ENCODE measurements around the gene AFAP1L1. TPM values are rescaled to one million over a fixed set of nuclear protein-coding genes. Genes with fewer than 3 reads are reported as not detected.

AFAP1L1 gene
- total and polyA plus RNA-seq, 2 of the 13 experiments (the other 11 are each of a cell fraction or from before 2014, with no cell fraction given) = 0.38 to 1.0 TPM

GRCh38 chr5:149333711-149334443 lies 62.2 kb downstream of the AFAP1L1 start:
- 81% methylated on average over 2 of the region's 2 CpGs for WGBS (ENCODE audit: low lambda C conversion rate)
- POLR2A ChIA-PET = interaction anchor here (1.3 kb wide), 1 partner anchor 11 kb away, joined by 3 read pairs; the partner anchor contains the start of gene GRPEL2
- in situ Hi-C loops (cut with HindIII; ENCODE audit: extremely low pct_ligation_motif_present, low pct_unique_long_range_greater_than_20kb) = no loop called here

More at GRCh38 chr5:149333711-149334443, 62.2 kb downstream of the AFAP1L1 start:
- Histone ChIP-seq H3K4me1 (ENCODE audit: insufficient read depth, low read length) (peaks cover 11% of the 10 kb centered on the region), H3K9me3 (ENCODE audit: low read length) (no peaks in the 10 kb centered on the region), H3K36me3 (replicated peaks in 1 of 2; ENCODE audit: control insufficient read depth in 1 of 2, insufficient read depth in 2 of 2, low read length in 2 of 2) (no peaks in the 10 kb centered on the region), H2AFZ (ENCODE audit: low read length) (no peak overlapping the region), H4K20me1 (ENCODE audit: insufficient read depth, low read length) (no peaks in the 10 kb centered on the region), H3K9ac (ENCODE audit: insufficient read depth, low read depth, low read length) (no peak overlapping the region), H3K27me3 (ENCODE audit: control insufficient read depth in 1 of 2, insufficient read depth in 2 of 2, low read length in 2 of 2) (0 out of 5 replicates have a peak, but pooled peaks cover 0 to 1% of the 10 kb centered on the region in 2 experiments), H3K4me3 (replicated peaks in 1 of 3; ENCODE audit: insufficient read depth in 1 of 3, low read depth in 2 of 3, low read length in 3 of 3) (no peak overlapping the region), H3K27ac (ENCODE audit: extremely low read length, insufficient read depth, low read length) (no peak overlapping the region), H3K79me2 (ENCODE audit: insufficient read depth, low read length) (no peaks in the 10 kb centered on the region), H3K4me2 (ENCODE audit: low read depth, low read length) (no peak overlapping the region)
- no peak for DNase-seq (ENCODE audit: low spot score)
- BruUV-seq (replicated peaks) = no TSS peak
- TF ChIP-seq ZBTB1 (CRISPR knock-in tag; IDR thresholded peaks at IDR 0.05; ENCODE audit: borderline replicate concordance) = no peak
- TF ChIP-seq ZNF256 (CRISPR knock-in tag; conservative IDR thresholded peaks at IDR 0.05) = no peak
- TF ChIP-seq ZNF710 (CRISPR knock-in tag; IDR thresholded peaks at IDR 0.05; ENCODE audit: borderline replicate concordance) = no peak
- no peak for TF ChIP-seq SMARCE1 (IDR thresholded peaks at IDR 0.05; ENCODE audit: borderline replicate concordance)
- no peak for TF ChIP-seq ZNF549 (CRISPR knock-in tag; IDR thresholded peaks at IDR 0.05)
- TF ChIP-seq ZKSCAN5 (CRISPR knock-in tag; IDR thresholded peaks at IDR 0.05) = no peak
- TF ChIP-seq ZNF17 (CRISPR knock-in tag; IDR thresholded peaks at IDR 0.05) = no peak
- TF ChIP-seq ZNF766 (CRISPR knock-in tag; IDR thresholded peaks at IDR 0.05; ENCODE audit: borderline replicate concordance) = no peak
- no peak for TF ChIP-seq ZNF205 (CRISPR knock-in tag; IDR thresholded peaks at IDR 0.05)
- no peak for TF ChIP-seq SAP130 (CRISPR knock-in tag; IDR thresholded peaks at IDR 0.05; ENCODE audit: low read depth)
- no peak for TF ChIP-seq ZNF629 (CRISPR knock-in tag; conservative IDR thresholded peaks at IDR 0.05)
- no peak for TF ChIP-seq TMF1 (CRISPR knock-in tag; IDR thresholded peaks at IDR 0.05; ENCODE audit: low read depth)
- TF ChIP-seq ZNF251 (CRISPR knock-in tag; IDR thresholded peaks at IDR 0.05) = no peak
- TF ChIP-seq XRCC5 (optimal IDR thresholded peaks at IDR 0.05; ENCODE audit: low read length) = no peak
- no peak for TF ChIP-seq IRF2 (CRISPR knock-in tag; IDR thresholded peaks at IDR 0.05)
- no peak for TF ChIP-seq KDM1A (CRISPR knock-in tag; IDR thresholded peaks at IDR 0.05)
- no peak for TF ChIP-seq FOXK2 (IDR thresholded peaks at IDR 0.05)
- TF ChIP-seq MYC (CRISPR knock-in tag; IDR thresholded peaks at IDR 0.05; ENCODE audit: borderline replicate concordance) = no peak
- CTCF ChIA-PET (ENCODE audit: low intra/inter-chr PET ratio, low total read pairs) = no interaction called here
- ATAC-seq = no peak
- no peak for FAIRE-seq
- intact Hi-C loops (cut with micrococcal nuclease; ENCODE audit: unreplicated experiment) = no loop called here

All from HepG2 (cell line).